ENCODE results near the gene OR2H1.

The OR2H1 gene

DNA sequence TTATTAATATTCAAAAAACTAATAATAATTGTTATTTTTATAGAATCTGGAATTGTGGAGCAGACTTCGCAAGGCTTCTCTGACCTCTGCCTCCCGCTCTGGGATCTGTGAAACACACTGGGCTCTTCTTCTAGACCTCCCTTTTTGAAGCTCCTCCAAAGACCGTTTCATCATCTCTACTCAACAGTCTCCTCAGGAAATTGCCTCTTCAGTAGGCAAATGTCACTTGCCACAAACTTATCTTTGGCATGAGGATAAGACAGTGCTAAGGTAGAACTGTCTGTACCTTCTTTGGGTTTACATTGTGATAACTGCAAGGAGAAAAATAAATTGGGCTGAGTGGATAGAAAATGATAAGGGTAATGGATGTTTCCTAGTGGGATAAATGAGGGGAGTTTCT lies 33.1 kb downstream of the OR2H1 start:
- no peak for DNase-seq (ENCODE audit: low read depth)
- no peak overlapping the region for H3K4me3 ChIP-seq (ENCODE audit: control insufficient read depth, low read depth, low read length)
- TF ChIP-seq, protein P1, sequence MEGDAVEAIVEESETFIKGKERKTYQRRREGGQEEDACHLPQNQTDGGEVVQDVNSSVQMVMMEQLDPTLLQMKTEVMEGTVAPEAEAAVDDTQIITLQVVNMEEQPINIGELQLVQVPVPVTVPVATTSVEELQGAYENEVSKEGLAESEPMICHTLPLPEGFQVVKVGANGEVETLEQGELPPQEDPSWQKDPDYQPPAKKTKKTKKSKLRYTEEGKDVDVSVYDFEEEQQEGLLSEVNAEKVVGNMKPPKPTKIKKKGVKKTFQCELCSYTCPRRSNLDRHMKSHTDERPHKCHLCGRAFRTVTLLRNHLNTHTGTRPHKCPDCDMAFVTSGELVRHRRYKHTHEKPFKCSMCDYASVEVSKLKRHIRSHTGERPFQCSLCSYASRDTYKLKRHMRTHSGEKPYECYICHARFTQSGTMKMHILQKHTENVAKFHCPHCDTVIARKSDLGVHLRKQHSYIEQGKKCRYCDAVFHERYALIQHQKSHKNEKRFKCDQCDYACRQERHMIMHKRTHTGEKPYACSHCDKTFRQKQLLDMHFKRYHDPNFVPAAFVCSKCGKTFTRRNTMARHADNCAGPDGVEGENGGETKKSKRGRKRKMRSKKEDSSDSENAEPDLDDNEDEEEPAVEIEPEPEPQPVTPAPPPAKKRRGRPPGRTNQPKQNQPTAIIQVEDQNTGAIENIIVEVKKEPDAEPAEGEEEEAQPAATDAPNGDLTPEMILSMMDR (conservative IDR thresholded peaks at IDR 0.05; ENCODE audit: control insufficient read depth, insufficient read depth, low read depth, low read length) = no peak

DNA sequence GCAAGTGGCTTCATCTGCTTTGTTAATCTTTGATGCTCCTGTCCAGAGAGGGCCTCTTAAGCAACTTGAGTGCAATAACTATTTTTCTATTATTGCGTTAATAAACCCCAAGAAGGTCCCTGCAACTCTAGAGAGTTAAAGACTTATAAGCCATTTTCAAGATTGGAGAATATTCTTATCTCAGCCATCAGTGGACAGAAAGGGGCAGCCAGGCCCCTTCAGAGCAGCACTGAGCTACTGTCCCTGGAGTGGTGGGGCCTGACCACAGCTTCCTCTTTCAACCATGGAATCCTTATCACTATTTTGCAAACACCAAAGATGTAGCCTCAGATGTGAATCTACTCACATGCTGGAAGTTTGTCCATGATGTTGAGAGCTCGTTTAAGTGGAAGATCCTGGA lies 33.6 kb downstream of the OR2H1 start:
- no peak for DNase-seq (ENCODE audit: low read depth)
- TF ChIP-seq, protein P1 (conservative IDR thresholded peaks at IDR 0.05; ENCODE audit: control insufficient read depth, insufficient read depth, low read depth, low read length) = no peak
- H3K4me3 ChIP-seq (ENCODE audit: control insufficient read depth, low read depth, low read length) = no peak overlapping the region

DNA sequence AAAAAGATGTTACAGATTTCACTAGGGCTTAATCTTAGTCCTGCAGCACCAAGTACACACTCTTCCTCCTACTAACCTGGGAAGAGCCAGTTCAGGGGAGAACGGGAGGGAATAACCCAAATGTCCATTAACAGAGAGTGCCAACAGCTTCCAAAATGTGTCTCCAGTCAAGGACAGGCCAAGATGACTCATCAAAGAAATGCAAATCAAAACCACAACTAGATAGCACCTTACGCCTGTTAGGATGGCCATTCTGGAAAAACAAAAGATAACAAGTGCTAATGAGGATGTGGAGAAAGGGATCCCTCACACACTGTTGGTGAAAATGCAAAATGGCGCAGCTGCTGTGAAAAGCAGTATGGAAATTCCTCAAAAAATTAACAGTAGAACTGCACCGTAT lies 34.6 kb downstream of the OR2H1 start:
- TF ChIP-seq, protein P1 (conservative IDR thresholded peaks at IDR 0.05; ENCODE audit: control insufficient read depth, insufficient read depth, low read depth, low read length) = no peak

DNA sequence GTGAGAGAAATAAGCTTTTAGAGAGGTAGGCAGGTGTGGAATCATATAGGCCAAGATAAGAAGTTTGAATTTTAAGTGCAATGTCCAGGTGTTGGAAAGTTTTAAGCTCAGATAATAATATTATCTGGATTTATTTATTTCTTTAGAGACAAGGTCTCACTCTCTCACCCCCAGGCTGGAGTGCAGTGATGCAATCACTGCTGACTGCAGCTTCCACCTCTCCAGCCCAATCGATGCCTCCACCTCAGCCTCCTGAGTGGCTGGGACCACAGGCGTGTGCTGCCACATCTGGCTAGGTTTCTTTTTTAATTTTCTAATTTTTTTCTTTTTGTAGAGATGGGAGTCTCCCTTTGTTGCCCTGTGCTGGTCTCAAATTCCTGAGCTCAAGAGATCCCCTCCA lies 36.3 kb downstream of the OR2H1 start:
- TF ChIP-seq, protein P1 (conservative IDR thresholded peaks at IDR 0.05; ENCODE audit: control insufficient read depth, insufficient read depth, low read depth, low read length) = no peak
- H3K4me3 ChIP-seq (ENCODE audit: control insufficient read depth, low read depth, low read length) = no peak overlapping the region

More for the DNA sequence above, 34.6 kb downstream of the OR2H1 start:
- no peak overlapping the region for H3K4me3 ChIP-seq (ENCODE audit: control insufficient read depth, low read depth, low read length)
- DNase-seq (ENCODE audit: low read depth) = no peak

DNA sequence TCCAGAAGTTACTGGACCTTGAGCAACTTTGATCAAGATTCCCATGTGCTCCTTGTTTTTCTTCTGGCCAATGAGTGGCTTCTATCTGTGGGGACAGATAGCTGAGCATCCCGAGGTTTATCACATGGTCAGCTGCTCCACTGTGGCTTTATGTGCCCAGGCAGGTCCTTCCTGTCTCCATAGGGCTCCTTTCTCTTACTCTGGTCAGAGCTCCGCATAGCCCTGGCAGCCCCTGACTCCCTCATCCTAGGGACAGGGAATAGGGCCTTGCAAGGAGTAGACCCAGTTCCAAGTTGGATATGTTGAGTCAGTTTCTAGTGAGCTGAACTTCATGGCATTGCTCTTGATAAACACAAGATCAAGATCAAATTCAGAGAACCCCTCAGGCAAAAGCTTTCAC lies 37.2 kb downstream of the OR2H1 start:
- TF ChIP-seq, protein P1 (conservative IDR thresholded peaks at IDR 0.05; ENCODE audit: control insufficient read depth, insufficient read depth, low read depth, low read length) = no peak
- H3K4me3 ChIP-seq (ENCODE audit: control insufficient read depth, low read depth, low read length) = no peak overlapping the region
- DNase-seq (ENCODE audit: low read depth) = no peak

More for the DNA sequence above, 36.3 kb downstream of the OR2H1 start:
- no peak for DNase-seq (ENCODE audit: low read depth)

DNA sequence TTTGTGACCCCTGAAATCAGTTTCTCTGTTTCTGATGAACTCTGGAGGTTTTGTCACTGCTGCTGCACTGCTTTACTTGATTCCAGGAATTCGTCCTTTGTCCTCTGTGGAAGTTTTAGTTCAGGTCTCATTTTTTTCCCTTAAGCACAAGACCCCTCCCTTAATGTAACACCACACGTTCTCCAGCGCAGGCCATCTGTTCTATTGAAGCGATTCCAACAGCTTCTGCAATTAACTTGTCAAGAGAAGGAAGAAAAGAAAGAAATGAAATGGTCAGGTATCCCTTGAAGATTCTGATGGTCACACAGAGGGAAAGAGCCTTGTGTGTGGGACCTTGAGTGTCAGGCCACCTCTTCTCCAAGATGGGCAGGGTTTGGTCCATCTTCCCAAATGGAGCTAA lies 38.6 kb downstream of the OR2H1 start:
- H3K4me3 ChIP-seq (ENCODE audit: control insufficient read depth, low read depth, low read length) = no peak overlapping the region
- TF ChIP-seq, protein P1 (conservative IDR thresholded peaks at IDR 0.05; ENCODE audit: control insufficient read depth, insufficient read depth, low read depth, low read length) = no peak
- no peak for DNase-seq (ENCODE audit: low read depth)

DNA sequence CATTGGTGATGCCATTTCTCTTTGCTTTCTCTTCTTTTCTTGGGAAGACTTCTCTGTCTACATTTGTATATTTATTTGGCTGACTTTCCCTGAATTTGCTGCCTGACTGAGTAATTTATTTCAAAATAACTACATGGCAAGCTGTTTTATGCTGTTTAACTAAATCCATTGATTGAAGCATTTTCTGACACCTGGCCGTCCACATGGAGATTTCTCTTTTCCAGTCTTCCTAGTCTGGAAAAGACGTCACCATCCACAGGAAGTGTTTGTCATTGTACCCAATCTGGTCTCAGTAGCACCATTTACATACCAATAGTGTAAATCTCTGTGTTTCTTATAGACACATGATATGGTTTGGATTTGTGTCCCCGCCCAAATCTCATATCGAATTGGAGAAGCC lies 40.0 kb downstream of the OR2H1 start:
- DNase-seq (ENCODE audit: low read depth) = no peak
- TF ChIP-seq, protein P1 (conservative IDR thresholded peaks at IDR 0.05; ENCODE audit: control insufficient read depth, insufficient read depth, low read depth, low read length) = no peak
- no peak overlapping the region for H3K4me3 ChIP-seq (ENCODE audit: control insufficient read depth, low read depth, low read length)

Measured in fibroblast of mammary gland (primary cell).